ENCODE results near the gene ZBTB20. TPM values are rescaled to one million over a fixed set of nuclear protein-coding genes. Genes with fewer than 3 reads are reported as not detected.

ZBTB20 gene
- total and polyA plus RNA-seq, 12 donors: 2.8 to 167 (median 108) TPM

DNA sequence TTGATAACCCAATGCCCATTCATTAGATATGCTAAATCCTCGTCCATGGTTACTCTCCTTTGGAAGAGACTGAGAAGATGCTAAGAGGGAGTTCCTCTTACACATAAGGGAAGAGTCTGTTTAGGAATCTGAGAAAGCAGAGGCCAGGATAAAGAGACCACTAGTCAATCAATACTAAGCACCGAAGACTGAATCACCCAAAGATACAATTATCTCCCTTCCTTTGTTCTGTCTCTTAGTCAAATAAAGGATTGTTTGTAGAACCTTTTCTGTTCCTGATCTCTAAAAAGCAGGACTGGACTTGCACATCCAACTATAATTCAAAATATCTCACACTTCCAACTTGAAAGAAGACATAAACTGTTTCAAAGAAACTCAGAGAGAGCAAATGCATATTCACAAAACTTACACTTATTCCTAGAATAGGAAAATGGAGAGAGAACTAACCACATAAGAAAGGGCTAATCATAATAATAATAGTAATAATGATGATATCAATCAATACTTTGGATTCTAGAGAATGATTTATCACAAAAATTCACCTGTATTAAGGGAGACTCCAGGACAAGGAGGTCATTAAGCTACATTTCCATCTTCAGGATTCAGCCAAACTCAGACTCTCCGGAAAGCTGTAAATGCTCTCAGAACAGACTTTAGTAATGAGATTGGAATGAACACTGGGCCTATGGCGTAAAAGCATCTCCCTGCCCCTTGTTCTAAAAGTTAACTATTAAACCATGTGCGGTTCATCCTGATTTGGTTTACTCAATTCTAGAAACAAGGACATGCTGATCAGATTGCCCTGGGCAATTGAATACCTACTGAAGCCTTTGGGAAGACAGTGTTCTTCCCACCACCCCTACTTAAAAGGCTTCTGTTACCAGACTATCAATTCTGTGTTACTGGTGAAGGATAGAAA, 401.5 kb downstream of the ZBTB20 start:
- H3K27ac ChIP-seq: no peak overlapping the region
- no peak for TF ChIP-seq POLR2A (IDR thresholded peaks at IDR 0.05)
- TF ChIP-seq, protein P1, sequence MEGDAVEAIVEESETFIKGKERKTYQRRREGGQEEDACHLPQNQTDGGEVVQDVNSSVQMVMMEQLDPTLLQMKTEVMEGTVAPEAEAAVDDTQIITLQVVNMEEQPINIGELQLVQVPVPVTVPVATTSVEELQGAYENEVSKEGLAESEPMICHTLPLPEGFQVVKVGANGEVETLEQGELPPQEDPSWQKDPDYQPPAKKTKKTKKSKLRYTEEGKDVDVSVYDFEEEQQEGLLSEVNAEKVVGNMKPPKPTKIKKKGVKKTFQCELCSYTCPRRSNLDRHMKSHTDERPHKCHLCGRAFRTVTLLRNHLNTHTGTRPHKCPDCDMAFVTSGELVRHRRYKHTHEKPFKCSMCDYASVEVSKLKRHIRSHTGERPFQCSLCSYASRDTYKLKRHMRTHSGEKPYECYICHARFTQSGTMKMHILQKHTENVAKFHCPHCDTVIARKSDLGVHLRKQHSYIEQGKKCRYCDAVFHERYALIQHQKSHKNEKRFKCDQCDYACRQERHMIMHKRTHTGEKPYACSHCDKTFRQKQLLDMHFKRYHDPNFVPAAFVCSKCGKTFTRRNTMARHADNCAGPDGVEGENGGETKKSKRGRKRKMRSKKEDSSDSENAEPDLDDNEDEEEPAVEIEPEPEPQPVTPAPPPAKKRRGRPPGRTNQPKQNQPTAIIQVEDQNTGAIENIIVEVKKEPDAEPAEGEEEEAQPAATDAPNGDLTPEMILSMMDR (IDR thresholded peaks at IDR 0.05): no peak
- peaks cover 12 to 22% of the 10 kb centered on the region in 2 donors for H3K4me1 ChIP-seq (replicated peaks in 1 of 2)
- 85 to 90% (median 87%) methylated on average over 5 of the region's 5 CpGs for WGBS, 4 donors
- H3K36me3 ChIP-seq (replicated peaks in 1 of 2): no peaks in the 10 kb centered on the region
- H3K4me3 ChIP-seq: no peak overlapping the region
- intact Hi-C loops (cut with DNase I): no loop called here
- no peaks in the 10 kb centered on the region for H3K9me3 ChIP-seq (replicated peaks in 1 of 3)
- DNase-seq: no peak
- no peaks in the 10 kb centered on the region for H3K27me3 ChIP-seq

DNA sequence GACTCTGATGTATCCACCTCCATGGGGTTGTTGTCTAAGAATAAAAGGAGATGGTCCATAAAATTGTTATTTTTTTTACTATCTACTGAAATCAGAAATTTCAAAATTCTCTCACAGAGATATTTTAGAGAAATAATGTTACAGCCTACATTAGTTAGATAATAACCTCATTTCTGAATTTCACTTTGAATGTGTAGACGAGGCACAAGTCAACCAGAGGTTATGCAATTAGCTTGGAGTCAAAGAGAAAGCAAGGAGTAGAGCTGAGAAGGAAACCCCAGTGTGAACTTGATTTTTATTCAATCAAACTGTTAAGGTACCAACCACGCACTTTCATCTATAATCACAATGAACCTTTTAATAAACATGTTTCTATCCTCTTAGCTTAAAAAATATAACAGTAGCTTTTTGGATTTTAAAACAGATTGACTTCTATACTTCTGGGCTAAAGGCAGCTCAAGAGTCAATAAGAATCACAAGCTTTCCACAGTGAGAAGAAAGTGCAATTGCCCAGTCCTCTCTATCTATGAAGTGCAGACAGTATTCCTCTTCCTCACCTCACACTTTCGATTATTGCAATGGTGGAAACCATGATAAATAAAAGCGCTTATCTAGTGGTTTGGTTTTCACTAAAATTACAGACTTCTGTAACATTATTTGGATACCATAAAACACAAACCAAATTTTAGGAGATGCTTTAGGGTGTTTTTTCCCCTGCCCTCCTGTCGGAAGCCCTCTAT, 403.2 kb downstream of the ZBTB20 start:
- Histone ChIP-seq H3K27ac (no peak overlapping the region), H3K4me1 (replicated peaks in 1 of 2) (peaks cover 12 to 22% of the 10 kb centered on the region in 2 donors), H3K4me3 (no peak overlapping the region), H3K9me3 (replicated peaks in 1 of 3) (no peaks in the 10 kb centered on the region), H3K27me3 (no peaks in the 10 kb centered on the region), H3K36me3 (replicated peaks in 1 of 2) (no peaks in the 10 kb centered on the region)
- TF ChIP-seq, protein P1 (IDR thresholded peaks at IDR 0.05): no peak
- TF ChIP-seq POLR2A (IDR thresholded peaks at IDR 0.05): no peak
- WGBS, 4 donors: 93 to 95% (median 94%) methylated on average over 5 of the region's 5 CpGs
- intact Hi-C loops (cut with DNase I): no loop called here
- DNase-seq: no peak

DNA sequence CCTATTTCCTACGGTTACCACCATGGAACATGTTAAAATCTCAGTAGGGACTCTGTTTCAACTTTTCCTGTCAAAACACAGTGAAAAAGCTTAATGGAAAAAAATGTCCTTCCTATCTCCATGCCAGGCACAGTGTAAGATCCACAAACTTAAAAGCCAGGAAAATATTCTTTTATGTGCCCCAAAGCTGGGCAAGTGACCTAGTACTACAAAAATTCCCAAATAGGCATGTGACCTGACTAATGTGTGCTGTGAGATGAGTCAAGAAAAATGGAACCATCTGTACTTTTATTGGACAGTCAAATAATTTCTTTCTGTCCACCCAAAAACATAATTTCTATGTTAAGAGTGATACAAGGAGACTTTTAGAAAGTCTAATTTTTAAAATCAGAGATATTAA, 406.0 kb downstream of the ZBTB20 start:
- DNase-seq: no peak
- no peak overlapping the region for H3K4me3 ChIP-seq
- no peaks in the 10 kb centered on the region for H3K9me3 ChIP-seq (replicated peaks in 1 of 3)
- no peak overlapping the region for H3K27ac ChIP-seq
- peaks cover 8 to 13% of the 10 kb centered on the region in 2 donors for H3K4me1 ChIP-seq (replicated peaks in 1 of 2)
- no peaks in the 10 kb centered on the region for H3K36me3 ChIP-seq (replicated peaks in 1 of 2)
- WGBS, 4 donors: 76 to 88% (median 82%) methylated on average over 1 of the region's 1 CpG
- TF ChIP-seq, protein P1 (IDR thresholded peaks at IDR 0.05): no peak
- no peak for TF ChIP-seq POLR2A (IDR thresholded peaks at IDR 0.05)
- no peaks in the 10 kb centered on the region for H3K27me3 ChIP-seq
- intact Hi-C loops (cut with DNase I): no loop called here

DNA sequence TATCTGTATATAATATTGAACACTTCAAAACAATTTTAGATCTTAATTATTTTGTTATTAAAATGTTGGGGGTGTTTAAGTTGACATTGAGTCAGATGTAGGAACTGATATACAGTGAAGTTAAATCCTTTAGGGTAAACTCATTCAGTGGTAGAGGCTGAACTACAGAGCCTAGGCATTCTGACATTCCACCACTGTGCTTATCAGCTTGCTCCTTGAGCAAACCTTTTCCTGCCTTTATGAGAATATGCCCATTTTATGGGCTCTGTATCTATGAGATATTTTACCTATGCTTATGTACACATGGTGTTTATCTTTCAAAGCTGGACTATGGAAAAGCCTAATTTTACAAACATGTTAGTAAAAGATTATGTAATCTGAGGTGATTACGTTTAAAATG, 407.5 kb downstream of the ZBTB20 start:
- TF ChIP-seq, protein P1 (IDR thresholded peaks at IDR 0.05): no peak
- TF ChIP-seq POLR2A (IDR thresholded peaks at IDR 0.05): no peak
- Histone ChIP-seq H3K9me3 (replicated peaks in 1 of 3) (no peaks in the 10 kb centered on the region), H3K27me3 (no peaks in the 10 kb centered on the region), H3K4me3 (no peak overlapping the region), H3K4me1 (replicated peaks in 1 of 2) (peaks cover 6 to 11% of the 10 kb centered on the region in 2 donors), H3K27ac (no peak overlapping the region), H3K36me3 (replicated peaks in 1 of 2) (no peaks in the 10 kb centered on the region)
- WGBS, 4 donors: 79 to 93% (median 88%) methylated on average over 1 of the region's 1 CpG
- intact Hi-C loops (cut with DNase I): no loop called here
- DNase-seq: no peak
